GM06990 (cell line): ENCODE measurements around the gene AASS.
"Not testable (repeated sequence)": the region's sequence is repeated elsewhere in the genome, so short reads cannot be mapped to it uniquely, and the experiment has no call there.

Source experiments
- DNase-seq: peaks from one replicate; pipeline ENCODE4 v3.0.0-alpha.2; 2011; ENCODE audit not compliant: insufficient read length; ENCODE audit errors: extremely low read depth
- H3K27me3 ChIP-seq: replicated peaks from 2 replicates; pipeline ENCODE4 v1.6.0; 2011; ENCODE audit warnings: low read length; ENCODE audit not compliant: control insufficient read depth, insufficient read depth
- H3K36me3 ChIP-seq: 2 replicates; pipeline ENCODE4 v1.5.1; 2011; ENCODE audit warnings: low read length; ENCODE audit not compliant: control insufficient read depth, insufficient read depth
- H3K4me3 ChIP-seq: replicated peaks from 2 replicates; pipeline ENCODE4 v1.5.1; 2011; ENCODE audit warnings: low read depth, mild to moderate bottlenecking, control low read depth, low read length
- TF ChIP-seq, protein P1 (sequence below): IDR thresholded peaks from 2 replicates; pipeline ENCODE4 v1.5.1; 2011; ENCODE audit warnings: low read length, control low read depth, mild to moderate bottlenecking, inconsistent platforms; ENCODE audit not compliant: insufficient read depth, poor library complexity, severe bottlenecking

The AASS gene

DNA sequence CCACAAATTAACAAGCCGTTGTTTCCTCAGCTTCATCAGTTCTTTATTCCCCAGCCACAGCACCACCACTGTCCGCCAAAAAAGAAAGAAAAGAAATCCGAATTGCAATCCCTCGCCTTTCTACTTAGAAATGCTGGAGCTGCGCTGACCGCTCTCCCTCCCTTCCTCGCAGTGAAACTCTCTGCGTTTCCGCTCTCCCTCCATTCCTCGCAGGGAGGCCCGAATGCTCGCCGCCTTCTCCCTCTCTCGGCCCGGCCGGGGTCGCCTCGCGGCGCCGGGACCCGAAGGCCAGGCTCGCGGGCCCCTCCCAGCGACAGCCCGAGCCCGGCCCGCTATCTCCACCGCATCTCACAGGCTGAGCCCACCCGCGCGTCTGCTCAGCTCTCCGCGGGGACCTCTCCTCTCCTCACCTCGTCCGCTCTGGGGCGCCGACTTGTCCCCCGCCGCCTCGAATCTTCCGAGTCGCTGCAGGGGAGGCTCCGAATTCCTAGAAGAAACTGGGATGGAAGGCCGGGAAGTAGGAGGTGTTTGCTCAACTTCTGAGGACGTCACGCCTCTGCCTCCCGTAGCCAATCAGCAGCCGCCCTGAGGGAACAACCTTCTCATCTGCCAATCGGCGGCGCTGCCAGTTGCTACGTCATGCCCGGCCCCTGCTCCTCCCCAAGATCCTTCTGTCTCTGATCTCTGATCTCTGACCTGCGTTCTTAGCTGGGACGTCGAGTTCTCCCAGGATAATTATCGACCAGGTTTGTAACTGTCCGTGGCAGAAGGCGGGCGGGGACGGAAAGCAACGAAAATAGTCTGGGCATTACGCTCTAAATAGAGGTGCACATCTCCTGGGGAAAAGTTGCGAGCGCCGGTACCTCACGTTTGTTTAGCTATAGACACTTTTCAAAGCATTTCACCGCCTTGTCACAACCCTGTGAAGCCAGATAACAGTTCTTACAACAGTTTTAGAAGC is at the start of gene AASS:
AASS (minus strand) TSS at position 499 of the 961 bp plus-strand sequence. CDS start 10,523 bp downstream, outside the sequence.
- H3K4me3 ChIP-seq, result peak within 1 kb of the TSS; percentile 87
- TF ChIP-seq, protein P1, sequence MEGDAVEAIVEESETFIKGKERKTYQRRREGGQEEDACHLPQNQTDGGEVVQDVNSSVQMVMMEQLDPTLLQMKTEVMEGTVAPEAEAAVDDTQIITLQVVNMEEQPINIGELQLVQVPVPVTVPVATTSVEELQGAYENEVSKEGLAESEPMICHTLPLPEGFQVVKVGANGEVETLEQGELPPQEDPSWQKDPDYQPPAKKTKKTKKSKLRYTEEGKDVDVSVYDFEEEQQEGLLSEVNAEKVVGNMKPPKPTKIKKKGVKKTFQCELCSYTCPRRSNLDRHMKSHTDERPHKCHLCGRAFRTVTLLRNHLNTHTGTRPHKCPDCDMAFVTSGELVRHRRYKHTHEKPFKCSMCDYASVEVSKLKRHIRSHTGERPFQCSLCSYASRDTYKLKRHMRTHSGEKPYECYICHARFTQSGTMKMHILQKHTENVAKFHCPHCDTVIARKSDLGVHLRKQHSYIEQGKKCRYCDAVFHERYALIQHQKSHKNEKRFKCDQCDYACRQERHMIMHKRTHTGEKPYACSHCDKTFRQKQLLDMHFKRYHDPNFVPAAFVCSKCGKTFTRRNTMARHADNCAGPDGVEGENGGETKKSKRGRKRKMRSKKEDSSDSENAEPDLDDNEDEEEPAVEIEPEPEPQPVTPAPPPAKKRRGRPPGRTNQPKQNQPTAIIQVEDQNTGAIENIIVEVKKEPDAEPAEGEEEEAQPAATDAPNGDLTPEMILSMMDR, result peak; percentile 7
- DNase-seq, result peak; percentile 76

DNA sequence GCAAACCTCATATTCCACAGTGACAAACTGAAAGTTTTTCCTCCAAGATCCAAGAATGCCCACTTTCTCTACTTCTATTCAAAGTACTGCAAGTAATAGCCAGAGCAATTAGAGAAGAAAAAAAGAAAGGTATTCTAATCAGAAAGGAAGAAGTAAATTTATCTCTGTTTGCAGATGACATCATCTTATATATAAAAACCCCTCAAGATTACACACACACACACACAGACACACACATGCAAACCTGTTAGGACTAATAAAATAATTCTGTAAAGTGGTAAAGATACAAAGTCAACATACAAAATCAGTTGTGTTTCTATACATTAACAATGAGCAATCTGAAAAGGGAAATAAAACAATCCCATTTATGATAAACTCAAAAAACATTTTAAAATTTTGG is 44.7 kb upstream of the AASS start:
- no peaks in the 10 kb centered on the region for H3K27me3 ChIP-seq
- no peak for DNase-seq
- H3K4me3 ChIP-seq, result no peak overlapping the region
- TF ChIP-seq, protein P1, result no peak
- no peaks in the 10 kb centered on the region for H3K36me3 ChIP-seq

More for the DNA sequence above, at the start of gene AASS:
- no peaks in the 10 kb centered on the region for H3K36me3 ChIP-seq
- H3K27me3 ChIP-seq, result no peaks in the 10 kb centered on the region

DNA sequence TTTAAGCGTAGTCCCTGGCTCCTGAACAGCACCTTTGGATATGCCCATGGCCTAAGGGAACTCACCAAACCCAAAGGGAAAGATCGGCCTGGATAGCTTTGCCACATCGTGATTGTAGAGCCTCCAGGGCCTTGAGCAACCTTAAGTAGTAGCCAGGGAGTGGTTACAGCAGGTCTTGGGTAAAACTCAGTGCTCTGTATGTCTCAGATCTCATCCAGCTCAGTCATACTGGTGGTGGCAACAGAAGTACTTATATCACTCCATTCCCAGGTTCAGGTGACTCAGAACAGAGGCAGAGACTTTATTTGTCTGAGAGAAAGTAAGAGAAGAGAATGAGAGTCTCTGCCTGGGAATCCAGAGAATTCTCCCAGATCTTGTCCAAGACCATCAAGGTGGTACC is 39.1 kb upstream of the AASS start:
- no peaks in the 10 kb centered on the region for H3K27me3 ChIP-seq
- TF ChIP-seq, protein P1, result no peak
- H3K4me3 ChIP-seq, result no peak overlapping the region
- DNase-seq, result no peak
- H3K36me3 ChIP-seq, result no peaks in the 10 kb centered on the region

DNA sequence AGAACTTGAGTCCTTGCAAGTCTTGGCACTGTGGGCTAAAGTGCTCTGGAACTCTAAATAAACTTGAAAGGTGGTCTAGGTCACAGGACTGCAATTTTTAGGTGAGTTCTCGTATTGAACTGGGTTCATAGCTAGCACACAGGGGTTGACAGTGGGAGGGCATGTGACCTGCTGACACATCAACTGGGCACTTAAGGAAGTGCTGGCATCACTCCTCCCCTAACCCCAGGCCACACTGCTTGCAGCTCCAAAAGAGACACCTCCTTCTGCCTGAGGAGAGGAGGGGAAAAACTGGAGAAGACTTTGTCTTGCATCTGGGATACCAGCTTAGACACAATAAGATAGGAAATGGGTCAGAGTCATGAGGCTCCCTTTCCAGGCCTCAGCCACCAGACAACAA is 38.0 kb upstream of the AASS start:
- no peak for DNase-seq
- no peak overlapping the region for H3K4me3 ChIP-seq
- H3K36me3 ChIP-seq, result no peaks in the 10 kb centered on the region
- TF ChIP-seq, protein P1, result no peak
- H3K27me3 ChIP-seq, result no peaks in the 10 kb centered on the region

DNA sequence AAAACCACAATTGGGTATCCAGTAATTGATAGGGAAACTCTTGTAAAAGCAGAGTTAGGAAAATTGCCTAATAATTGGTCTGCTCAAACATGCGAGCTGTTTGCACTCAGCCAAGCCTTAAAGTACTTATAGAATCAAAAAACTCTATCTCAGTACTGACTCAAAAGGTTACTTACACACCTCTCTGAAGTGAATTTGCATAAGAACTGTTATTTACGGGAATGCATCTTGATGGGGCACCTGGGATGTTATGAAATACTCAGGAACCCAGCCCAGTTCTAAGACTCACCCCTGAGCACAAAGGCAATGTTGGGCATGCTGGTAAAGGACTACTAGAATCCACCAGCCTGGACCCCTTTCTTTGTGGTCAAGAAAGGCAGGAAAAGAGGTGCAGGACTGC is 28.1 kb upstream of the AASS start:
- not testable (repeated sequence) for DNase-seq, H3K36me3 ChIP-seq, H3K27me3 ChIP-seq, H3K4me3 ChIP-seq

DNA sequence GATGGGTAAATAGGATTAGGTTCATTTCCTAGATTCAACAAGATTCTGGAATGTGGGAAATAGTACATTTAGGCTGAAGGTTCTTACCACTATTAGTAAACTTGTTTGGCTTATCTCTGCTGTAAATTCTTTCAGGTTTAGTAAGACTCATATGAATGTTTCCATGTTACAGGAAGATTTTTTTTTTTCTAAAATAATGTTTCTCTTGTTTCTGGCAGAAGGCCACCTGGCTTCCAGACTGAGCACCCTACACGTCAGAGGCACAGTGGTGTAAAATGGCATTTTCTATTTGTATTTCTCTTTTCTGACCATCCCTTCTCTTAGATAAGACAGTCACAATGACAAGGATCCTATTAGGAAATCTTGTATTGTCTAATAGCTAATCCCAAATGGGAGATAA is 22.7 kb upstream of the AASS start:
- no peaks in the 10 kb centered on the region for H3K36me3 ChIP-seq
- no peak overlapping the region for H3K4me3 ChIP-seq
- H3K27me3 ChIP-seq, result no peaks in the 10 kb centered on the region
- DNase-seq, result no peak
- TF ChIP-seq, protein P1, result no peak
